C4-2B (cell line): ENCODE measurements around the gene DUOX2.

Experiments used
- CTCF ChIP-seq: fragments of 450-650 bp; conservative IDR thresholded peaks from 2 replicates; pipeline ENCODE4 v1.5.1; 2017; ENCODE audit warnings: mild to moderate bottlenecking
- ZFX ChIP-seq: fragments of 450-650 bp; IDR thresholded peaks from 2 replicates; pipeline ENCODE4 v1.6.1; 2017

DNA sequence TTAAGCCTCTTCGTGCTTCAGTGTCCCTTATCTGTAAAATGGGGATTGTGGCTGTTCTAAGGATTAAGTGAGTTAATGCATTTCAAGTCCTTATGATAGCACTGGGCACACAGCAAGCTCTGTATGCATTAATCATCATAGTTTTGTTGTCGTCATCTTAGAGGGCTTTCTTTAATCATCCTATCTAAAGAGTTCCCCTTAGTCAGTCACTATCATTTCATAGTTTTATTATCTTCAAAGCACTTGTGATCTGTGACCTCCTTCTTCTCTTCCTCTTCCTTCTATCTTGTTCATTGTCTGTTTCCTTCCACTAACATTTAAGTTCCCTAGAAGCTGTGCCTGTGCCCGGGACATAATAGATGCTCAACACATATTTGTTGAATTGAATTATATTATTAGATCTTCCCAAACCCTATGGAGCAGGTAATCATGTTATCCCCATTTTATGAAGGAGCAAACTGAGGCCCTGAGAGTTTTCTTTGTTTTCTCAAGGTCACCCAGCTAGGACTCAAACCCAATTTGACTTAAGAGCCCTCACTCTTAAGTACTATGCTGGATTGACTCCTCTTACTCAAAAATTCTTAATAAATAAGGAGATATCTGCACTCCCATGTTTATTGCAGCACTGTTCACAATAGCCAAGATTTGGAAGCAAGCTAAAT is 24.1 kb downstream of the DUOX2 start:
- TF ChIP-seq CTCF (no peak), ZFX (no peak)
